G401.6 (cell line): ENCODE measurements around the gene KDELR1.

Experiments
- FAIRE-seq: peaks from 2 replicates; lab custom pipeline; 2012; peaks lifted over from hg19 to GRCh38; lab: Jason Lieb, UNC

Gene KDELR1

DNA sequence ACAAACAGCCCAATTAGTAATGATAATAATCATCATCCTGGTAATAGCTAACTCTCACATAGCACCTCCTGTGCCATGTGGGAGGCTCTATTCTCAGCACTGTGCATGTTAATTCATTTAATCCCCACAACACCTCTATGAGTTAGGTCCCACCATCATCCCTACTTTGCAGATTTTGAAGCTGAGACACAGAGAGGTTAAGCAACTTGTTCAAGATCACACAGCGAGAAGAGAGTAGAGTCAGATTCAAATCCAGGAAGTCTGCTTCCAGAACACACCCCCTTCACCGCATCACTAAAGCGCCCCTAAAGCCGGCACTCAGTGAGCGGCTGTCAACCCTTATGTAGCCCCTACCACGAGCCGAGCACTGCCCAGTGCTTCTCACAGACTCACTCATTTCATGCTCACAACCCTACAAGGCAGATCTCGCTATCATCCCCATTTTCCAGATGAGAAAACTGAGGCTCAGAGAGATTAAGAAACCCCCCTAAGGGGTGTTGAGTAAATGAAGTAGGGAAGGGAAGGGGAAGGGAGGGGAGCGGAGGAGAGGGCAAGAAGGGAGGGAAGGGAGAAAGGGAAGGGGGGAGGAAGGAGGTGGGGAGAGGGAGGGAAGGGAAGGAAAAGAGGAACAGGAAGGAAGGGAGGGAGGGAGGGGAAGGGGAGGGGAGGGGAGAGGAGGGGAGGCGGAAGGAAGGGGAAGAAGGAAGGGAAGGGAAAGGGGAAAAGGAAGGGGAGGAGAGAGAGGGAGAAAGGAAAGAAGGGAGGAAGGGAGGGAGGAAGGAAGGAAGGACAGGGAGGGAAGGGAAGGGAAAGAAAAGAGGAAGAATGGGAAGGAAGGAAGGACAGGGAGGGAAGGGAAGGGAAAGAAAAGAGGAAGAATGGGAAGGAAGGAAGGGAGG is 49.6 kb downstream of the KDELR1 start:
- no peak for FAIRE-seq

GRCh38 chr19:48340995-48341394 is 50.4 kb downstream of the KDELR1 start:
- FAIRE-seq: no peak

- no peak for FAIRE-seq
Observed at GRCh38 chr19:48338802-48339503, 52.4 kb downstream of the KDELR1 start.

DNA sequence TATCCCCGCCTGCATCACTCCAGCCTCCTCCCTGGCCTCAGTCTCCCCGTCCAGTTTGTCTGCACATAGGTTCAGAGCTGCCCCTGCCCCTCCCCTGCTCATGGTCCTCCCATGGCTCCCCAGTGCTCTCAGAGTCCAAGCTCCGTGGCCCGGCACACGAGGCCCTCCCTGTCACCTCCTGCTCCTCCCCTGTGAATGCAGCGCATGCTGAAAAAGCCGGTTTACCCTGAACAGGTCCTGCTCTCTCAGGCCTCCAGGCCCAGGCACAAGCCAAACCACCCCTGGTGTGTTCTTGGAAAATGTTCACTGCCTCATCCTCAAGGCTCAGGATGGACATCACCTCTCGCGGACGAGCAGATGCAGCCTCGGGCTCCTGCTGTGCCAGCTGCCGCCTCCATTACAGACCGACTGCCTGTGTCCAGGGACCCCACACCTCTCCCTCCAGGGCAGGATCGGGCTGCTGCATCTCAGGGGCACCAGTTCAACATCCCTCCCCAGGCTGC is 53.0 kb downstream of the KDELR1 start:
- FAIRE-seq: no peak

DNA sequence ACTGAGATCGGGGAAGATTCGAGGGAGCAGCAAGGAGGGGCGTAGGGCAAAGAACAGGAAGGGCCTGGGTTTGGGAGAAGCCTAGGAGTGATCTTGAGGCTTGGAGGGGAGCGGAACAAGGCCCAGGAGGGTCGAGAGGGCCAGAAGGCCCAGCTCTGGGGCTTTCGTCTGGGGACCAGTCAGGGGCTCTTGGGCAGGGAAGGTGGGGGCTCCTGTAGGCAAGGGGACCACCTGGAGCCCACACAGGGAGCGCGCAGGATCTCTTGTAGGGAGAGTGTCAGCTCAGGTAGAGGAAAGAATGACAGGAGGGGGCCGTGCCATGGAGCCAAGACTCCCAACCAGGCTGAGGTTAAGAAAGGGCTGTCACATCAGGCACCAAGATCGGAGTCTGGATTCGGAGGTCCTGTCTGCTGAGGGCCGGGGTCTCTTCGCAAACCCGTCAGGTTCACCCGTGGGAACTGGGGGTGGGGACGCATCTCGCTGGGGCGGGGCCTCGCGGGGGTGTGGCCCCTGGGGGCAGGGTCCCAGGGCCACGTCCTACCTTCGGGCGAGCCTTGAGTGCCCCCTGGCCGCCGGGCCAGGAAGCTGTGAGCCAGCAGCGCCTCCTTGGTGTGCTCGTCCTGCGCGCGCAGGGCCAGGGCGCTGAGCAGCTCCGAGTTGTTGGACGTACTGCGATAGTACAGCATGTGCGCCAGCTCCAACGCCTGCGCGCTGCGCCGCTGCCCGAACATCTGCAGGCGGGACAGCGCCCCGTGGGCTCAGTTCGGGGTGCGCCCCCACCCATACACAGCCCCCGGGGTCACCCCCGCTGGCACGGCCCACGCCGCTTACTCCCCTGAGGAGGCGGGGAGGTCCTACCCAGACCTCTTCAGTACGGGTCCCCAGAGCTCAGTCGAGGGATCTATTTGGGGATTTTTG is 57.6 kb downstream of the KDELR1 start:
- FAIRE-seq: no peak

DNA sequence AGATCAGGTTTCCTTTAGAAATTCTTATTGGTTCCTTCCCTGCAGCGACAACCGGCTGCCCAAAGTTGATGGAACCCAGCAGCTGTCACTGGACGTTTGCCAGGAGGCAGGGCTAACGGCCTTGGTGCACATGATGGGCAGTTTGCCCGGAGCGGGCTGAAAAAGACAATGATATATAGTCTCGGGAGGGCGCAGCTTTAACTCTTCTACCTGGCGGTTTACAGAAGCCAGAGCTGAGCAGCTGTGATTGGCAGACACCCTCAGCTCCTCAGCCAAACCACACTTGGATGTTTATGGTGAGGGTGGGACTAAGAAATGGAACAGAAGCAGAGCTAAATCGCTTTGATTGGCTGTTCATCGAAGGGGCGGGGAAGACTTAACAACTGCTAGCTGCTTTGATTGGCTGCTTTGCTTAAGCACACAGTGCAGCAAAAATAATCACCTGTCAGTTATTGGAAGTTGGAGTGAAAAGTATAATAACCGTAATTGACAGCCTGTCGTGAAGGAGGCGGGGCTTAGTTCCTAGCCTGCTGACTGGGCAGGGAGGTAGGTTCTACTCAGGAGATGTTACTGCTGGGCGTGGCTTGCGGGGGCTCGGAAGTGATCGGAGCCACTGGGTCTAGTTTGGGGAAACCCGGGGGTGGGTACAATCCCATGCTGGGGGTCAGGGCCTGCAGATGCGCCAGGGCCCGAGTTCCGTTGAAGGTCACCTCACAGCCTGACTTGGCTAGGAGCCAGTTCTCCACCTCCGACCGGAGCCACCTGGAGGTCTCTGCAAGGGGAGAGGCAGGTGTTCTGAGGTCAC is 58.5 kb downstream of the KDELR1 start:
- FAIRE-seq: peak; percentile 97
